ENCODE results near the gene COLQ.
"Not testable (repeated sequence)": the region's sequence is repeated elsewhere in the genome, so short reads cannot be mapped to it uniquely, and the experiment has no call there.

Gene COLQ

DNA sequence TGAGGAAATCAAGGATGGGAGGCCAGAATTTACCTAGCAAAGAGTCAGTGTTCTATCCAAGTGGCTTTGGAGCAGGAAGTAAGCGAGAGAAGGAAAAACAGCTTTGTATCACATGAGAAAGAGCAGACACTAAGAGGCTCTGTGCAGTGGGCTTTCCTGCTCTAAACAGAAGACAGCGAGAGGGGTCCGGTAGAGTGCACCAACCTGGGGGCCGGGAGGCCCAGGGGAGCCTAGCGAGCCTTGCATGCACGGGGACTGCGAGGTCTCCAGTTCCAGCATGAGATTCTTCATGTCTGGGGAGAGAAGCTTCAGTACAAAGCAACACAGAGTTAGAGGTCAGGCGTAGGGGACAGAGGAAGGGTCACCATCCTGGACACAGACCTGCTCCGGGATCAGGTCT lies 33.5 kb downstream of the COLQ start:
- DNase-seq = no peak

DNA sequence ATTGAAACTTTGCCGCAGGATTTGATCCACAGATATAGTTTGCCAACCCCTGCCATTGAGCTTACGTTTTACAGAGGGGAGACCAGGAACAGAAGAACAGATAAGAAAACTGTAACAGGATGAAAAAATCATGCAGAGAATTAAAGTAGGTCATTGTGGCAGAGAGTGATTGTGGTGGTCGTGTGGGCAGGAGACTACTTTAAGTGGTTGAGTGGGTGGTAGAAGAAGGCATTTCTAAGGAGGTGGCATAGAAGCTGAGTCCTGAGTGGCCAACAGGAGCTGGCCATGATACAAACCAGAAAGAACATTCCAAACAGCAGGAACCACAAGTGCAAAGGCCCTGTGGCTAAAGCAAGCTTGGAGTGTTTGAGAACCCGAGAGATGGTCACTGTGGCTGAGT lies 34.5 kb downstream of the COLQ start:
- no peak for DNase-seq

DNA sequence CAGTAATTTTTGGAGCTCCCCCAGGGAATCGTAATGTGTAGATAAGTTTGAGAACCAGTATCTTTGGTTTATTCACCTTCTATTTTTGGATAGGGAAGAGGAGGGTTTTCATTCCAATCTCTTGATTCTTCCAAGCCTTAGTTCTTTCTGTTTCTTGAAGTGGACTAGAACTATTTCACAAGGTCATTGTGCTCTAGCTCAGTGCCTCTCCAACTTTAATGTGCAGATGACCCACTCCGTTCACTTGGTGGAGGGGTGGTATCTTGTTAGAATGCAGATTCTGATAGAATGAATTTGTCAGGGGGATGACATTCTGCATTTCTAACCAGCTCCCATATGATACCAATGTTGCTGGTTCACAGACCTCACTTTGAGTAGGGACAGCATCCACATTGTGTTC lies 35.5 kb downstream of the COLQ start:
- DNase-seq = no peak

DNA sequence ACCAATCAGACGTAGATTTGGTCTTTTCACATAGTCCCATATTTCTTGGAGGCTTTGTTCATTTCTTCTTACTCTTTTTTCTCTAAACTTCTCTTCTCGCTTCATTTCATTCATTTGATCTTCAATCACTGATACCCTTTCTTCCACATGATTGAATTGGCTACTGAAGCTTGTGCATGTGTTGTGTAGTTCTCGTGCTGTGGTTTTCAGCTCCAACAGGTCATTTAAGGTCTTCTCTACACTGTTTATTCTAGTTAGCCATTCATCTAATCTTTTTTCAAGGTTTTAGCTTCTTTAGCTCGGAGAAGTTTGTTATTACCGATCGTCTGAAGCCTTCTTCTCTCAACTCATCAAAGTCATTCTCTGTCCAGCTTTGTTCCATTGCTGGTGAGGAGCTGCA lies 37.0 kb downstream of the COLQ start:
- DNase-seq = not testable (repeated sequence)

DNA sequence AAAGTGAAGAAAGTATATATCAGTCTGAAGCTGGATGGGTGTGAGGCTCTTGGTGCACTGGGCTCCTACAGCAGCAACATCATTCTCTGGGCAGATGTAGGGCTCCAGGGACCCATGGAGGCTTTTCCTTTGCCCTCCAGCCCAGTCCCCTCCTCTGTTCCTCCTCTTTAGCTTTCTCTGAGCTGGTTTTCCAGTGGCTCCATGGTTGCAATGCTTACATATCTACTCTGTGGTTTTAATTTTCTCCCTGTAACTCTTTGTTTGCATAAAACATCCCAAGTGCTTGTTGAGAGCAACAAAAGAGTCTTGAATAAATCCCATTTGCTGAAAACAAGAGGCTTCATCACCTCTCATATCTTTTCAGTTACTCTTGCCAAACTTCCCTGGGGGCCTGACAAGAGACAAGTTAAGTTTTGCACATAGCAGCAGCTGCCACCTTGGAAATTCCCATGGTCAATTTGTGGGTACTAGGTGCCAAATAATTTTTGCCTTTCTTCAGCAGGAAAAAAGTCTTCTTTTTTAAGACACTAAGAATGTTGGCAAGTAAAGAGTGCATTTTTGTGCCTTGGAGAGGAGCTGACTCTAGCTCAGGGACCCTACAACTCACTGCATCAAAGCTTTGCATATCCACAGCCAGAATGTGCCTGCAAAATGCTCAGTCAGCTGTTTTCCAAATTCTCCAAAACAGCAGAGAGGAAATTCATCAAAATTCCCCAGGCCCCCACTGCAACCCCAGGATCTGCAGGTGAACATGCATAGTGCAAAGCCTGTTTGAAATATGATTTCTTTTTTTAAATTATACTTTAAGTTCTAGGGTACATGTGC lies 41.9 kb downstream of the COLQ start:
- no peak for DNase-seq

DNA sequence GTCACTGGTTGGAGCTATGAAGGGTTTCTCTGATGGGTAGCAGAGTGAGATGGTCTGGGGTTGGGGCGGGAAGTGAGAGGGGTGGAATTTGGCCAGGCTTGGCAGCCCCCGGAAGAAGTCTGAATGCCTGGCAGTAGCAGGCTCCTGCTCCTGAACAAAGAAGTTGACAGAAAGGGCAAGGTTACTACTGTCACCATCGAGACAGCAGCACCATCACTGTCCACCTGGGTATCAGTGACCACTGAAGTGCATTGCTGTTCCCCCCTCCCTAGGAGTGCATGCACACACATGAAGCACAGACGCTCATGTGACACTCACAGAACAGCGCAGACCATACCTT lies 42.9 kb downstream of the COLQ start:
- no peak for DNase-seq

DNA sequence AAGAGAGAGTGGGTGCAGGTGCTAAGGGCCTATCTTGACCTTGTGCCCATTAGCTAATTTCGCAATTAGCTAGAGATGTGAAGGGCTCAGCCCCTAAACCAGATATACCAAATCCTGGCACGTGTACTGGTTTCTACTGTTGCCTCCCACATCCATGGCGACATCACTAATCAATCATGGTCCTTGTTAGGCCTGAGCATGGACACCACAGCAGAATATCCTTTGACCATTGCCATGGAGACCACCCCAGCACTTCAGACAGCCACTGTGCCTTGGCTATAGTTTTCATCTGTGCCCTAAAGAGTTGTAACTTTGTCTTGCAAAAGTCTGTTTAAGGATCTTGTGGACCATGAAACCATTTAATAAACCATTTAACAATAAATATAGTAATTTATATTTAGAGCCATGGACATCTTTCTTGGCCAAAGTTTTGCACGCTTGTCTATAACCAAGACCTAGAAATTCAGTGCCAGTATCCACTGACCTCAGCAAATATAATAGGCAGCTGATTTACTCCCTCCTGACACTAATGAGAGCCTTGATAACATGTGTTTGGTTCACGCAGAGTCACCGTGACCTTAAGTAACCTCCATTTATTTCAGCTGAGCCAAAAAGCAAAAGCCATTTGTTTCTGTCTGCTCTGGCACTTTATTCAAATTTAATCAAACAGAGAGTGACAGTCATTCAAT lies 43.4 kb downstream of the COLQ start:
- no peak for DNase-seq

DNA sequence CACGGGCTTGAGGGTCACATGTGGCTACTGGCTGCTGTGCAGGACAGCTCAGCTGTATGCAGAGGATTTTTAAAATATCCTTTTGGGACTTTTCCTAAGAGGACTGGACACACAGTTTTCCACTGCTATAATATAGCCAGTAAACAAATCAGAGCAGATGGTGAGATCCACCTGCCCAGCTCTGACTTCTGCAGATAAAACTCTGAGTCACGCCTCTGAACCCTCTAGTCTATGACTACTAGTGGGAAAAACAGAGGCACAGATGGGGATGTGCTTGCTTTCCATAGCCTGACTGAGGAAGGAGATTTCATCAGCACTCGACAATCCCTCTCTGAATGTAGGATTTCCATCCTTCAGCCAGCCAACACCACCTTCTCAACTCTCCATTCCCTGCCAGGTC lies 45.1 kb downstream of the COLQ start:
- DNase-seq = no peak

DNA sequence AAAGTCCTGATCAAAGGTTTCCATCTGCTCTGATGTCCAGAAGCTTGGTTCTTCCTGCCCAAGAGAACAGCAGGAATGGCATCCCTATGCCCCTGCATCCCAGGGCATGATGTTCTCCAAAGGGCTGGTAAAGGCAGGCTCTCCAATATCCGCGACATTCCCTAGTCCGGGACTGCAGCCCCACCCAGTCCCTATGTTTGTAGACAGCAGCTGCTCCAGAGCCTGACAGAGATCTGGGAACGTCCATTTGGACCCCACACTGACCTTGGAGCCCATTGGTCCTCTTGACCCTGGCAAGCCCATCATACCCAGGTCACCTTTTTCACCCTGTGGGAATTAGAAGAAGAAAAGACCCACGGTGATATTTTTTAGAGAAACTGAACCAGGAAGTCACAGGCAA lies 46.3 kb downstream of the COLQ start:
- no peak for DNase-seq

DNA sequence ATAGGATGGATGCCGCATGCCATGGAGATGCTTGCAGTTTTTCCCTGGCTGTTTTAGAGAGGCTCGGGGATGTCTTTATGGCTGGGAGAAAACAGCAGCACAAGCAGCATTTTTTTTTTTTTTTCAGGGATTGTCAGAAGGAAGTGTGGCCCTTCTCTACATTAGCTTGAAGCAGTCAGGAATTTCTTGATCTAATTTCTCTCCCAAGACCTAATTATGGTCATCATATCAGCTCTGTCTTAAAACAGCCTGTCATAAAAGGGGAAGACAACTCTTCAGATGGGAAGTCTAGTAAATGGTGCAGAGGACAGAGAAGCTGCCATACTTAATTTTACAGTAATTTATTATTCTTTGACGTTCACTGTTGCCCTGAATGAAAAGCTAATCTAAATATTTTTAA lies 49.6 kb downstream of the COLQ start:
- DNase-seq = no peak

DNA sequence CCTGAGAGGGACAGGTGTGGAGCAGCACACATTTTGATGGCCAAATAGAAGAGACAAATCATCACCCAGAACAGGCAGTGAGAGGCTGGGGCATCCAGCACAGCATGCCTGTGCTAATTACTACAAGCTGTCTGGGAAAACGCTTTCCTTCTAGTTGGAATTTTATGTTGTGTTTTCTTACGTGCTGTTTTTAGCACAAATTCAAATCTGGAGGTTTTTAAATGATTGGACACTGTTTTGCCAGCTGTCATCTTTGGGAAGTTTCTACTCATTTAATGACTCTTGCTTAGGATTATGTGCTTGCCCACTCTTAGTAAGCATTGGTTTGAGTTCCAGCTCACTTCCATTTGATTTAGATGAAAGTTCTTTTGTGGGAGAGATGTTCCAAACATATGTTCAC lies 50.7 kb downstream of the COLQ start:
- DNase-seq = no peak

DNA sequence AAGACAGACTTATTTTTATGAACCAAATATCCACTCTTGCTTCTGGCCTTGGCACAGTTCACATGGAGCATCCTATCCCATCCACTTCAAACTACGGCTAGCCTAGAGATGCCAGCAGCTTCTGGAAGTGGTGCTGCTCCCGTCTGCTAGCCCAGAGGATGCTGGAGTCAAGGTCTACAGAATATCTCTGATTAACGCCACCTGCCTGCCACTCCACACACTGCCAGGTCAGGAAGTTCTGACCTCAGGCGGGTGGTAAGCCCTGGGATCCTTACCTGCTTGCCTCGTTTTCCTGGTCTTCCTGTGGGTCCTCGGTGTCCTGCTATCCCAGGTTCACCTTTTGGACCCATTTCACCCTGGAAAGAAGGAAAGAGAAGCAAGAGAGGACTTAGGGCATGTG lies 51.2 kb downstream of the COLQ start:
- no peak for DNase-seq

DNA sequence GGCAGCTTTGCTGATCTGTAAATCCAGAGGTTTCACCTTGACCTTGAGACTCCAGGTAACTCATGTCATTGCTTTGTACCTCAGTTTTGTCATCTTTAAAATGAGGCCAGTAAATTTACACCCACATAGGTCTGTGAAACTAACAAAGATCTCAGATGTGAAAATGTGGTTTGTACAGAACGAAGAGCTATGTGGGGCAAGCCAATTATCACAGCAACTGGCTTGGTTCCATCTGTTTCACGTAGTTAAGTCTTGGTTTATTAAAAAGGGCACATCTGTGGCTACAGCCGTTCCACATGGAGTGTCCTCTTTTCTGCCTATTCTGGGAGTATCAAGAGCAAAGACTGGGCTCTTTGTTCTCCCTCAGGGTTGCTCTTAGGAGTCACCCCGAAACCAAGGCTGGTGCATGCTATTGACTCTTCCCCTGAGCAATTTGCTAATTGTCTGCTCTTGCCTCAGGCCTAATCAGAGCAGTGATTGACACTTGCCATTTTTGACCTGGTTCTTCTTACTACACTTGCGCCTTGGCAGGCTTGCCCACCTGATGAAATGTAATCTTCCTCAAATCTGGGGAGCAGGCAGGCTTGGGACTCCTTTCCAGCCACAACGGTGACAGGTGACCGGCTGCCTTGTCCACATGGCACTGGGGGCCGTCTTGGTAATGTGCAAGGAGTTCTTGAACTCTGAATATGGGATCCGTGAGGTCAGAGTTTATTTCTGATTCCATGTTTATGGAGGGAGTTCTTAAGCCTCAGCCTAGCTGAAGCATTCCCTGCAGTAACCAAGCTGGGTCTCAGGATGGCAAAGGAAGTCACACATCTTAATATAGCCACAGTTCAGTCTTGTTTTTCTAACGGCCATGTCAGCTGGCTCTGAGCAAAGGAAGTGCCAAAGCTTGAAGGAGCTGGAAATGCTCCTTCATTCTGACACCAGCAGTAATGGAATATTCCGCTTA lies 54.0 kb downstream of the COLQ start:
- no peak for DNase-seq

DNA sequence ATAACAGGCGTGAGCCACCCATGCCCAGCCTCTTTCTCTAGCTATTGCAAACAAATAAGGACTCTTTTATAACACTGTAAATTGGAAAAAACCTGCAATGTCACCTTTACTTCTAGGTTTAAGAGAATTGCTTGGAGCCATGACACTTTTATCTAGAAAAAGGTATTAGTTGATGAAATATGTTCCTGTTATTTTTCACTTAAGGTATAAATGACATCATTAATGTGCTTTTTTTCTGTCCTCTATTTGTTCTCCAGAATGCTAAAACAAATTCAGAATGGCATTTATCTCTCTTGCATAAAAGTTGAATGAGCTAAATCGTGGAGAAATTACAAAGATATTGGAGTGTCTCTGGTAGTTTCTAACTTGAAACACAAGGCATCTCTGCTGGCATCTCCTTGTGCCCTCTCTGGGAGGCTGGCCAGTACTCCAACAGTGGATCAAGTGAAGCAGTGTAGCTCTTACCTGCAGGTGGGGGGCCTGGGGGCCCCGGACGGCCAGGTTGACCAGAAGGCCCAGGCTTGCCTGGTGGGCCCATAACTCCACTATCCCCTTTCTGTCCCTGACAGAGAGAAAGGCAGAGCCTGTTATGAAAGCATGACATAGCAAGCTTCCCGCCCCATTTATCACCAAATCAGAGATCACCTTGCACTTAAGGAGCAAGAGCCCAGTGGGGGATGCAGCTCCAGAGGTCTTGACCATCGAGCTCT lies 55.5 kb downstream of the COLQ start:
- no peak for DNase-seq

DNA sequence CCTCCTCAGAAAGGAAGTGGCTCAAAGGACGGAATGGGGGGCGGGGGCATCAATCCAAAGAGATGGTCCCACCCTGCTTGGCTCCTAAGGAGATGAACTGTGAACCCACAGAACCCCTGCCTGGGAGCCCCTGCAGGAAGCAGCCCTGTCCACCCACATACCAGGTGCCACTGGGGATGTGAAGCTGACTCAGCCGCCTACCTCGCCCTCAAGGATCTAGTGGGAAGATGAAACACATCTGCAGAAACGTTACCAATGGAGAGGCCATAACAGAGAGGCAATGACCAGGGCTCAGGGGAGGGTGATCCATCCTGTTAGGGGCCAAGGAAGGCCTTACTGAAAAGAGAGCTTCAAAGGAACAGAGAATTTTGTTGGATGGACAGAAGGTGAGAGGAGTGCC lies 59.1 kb downstream of the COLQ start:
- DNase-seq = peak; percentile 13

DNA sequence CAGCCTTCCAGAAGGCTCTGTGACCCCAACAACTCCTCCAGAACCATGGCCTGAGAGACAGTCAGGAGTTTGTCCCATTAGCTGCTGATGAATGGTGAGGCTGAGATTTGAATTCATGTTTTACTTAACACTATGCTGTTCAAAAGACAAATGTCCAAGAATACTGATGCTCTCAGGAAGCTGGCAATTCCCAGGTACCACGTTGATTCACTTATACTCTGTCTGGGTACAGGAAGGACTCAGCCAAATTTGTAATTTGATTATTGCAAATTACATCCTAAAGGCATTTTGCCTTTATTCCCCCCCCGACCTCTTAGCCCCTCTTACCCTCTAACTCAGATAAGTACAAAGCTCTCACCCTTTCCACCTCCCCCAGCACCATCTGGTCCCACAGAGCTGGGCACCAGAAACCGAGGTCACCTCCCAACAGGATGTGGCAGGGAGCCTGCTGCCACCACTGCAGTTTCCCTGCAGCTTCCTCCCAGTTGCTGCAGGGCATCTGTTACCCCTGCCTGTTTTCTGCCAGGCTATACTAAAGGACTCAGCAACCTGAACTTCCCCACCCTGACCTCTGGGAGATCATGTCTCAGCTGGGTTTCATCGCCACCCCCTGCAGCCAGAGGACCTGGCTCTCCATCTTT lies 60.5 kb downstream of the COLQ start:
- DNase-seq = no peak

DNA sequence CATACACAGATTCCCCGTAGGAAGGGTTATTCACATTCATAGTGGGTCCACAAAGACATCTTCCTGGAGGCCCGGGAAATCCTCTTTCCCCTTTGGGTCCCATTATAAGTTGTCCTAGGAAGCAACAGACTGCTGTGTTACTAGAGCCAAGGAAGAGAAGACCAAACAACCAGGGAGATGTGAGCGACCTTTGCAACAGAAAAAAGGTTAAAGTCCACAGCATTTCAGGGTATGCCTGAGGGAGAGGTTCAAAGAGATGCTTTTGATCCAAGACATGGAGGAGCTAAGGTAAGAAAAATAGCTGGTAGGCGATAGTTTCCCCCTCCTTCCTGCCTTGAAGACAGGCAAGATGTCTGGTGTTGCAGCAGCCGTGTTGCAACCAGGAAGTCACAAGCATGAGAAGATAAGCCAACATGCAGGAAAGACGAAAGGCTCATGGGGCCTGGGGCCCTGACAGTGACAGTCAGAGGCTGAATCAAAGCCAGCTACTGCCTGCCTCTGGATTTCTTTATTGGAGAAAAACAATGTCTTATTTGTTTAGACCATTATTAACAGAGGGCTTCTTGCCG lies 63.2 kb downstream of the COLQ start:
- no peak for DNase-seq

DNA sequence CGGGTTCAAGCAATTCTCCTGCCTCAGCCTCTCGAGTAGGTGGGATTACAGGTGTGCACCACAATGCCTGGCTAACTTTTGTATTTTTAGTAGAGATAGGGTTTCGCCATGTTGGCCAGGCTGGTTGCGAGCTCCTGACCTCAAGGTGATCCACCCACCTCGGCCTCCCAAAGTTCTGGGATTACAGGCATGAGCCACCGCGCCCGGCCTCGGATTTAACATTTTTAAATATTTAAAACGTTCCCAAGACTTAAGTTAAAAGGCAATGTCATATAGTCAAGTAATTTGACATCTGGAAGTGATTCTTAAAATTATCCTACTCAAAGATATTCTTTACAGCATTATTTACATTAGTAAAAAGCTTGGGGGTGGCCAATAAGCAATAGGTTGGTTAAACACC lies 64.6 kb downstream of the COLQ start:
- not testable (repeated sequence) for DNase-seq

DNA sequence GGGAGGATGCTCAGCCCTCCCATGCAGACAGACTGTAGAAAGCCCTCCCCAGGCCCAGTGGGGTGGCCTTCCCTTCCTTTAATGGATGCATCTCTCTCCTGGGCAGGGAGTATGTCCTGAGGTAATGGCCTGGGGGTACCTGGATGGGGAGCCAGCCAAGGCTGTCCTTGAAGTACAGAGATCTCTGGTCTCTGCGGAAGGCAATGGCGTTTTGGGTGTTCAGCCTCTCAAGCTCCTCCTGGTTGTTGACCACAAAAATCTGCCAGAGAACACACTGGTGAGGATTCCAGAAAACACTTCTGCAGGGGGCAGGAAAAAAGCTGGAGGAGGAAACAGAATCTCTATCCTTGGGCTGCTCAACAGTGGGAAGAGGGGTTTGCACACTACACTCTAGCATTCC lies 65.2 kb downstream of the COLQ start:
- DNase-seq = no peak

DNA sequence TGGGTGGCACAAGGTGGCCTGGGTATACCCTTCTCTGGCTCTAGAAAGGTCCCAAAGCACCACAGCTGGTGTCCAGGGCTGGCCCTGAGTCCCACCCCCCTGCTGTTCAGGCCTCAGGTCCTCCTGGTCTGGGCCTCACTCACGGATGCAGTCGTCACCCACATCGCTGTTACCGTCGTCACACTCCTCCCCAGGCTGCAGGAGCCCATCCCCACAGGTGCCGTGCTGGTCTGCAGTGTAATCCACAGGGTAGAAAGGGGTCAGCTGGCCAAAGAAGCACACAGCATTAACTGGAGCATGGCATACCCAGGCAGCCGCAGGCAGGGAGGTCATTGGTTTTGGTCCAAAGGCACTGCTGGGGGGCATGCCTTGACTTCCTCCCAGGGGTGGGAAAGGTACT lies 65.8 kb downstream of the COLQ start:
- DNase-seq = no peak

DNA sequence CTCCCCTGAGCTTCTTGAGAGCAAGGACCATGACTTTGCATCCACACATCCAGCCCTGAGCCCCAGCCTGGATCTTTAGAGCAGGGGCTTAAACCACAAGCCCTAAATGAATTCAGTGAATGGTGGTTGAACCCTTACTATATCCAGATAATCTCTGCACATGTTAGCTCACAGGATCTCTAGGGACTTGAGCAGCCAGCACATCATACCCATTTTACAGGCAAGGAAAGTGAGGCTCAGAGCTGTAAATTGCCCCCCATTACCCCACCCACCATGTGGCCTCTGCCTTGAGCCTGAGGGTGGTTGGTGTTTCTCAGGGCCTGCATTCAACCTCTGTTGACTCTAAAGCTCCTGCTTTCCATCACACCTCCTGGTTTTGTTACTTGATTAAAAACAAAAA lies 66.5 kb downstream of the COLQ start:
- no peak for DNase-seq

DNA sequence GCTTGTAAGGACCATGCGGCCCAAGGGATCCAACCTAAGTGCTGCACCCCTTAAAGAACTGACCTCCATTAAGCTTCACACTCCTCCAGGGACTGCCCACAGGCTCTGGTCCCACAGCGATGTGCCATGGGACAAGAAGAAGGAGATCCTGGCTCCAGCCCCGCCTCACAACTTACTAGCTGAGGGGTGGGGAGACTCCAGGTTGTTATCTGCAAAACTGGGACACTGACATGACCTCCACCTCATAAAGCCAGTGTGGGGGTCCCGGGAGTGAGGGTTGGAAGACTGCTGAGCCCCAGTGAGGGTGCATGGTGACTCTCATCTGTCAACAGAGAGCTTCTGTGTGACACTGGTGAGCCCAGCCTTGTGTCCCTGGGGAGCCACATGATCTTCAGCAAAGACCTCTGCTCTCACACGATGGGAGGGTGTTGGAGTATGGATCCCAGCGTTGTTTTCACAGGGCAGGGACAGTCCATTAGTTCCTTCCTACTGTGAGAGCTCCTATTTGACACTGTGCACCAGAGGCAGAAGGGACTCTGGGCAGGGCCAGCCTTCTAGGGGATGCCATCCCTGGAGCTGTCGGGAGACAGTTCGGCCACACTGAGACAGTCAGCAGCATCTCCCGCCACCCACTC lies 67.4 kb downstream of the COLQ start:
- DNase-seq = no peak

Data from stimulated activated CD4-positive, alpha-beta T cell treated with anti-CD3 and anti-CD28 coated beads, Interleukin-1b, Interleukin-23, amount 100 ng/mL, for 48 hours (primary cell).